IPS-20b (cell line): ENCODE results near the gene TMEM248.
"Not testable (repeated sequence)": the region's sequence is repeated elsewhere in the genome, so short reads cannot be mapped to it uniquely, and the experiment has no call there.

ENCODE experiments used
- H3K27ac ChIP-seq: one replicate; pipeline ENCODE4 v1.5.1; 2013; ENCODE audit warnings: low read length
- H3K27me3 ChIP-seq: 2 replicates; pipeline ENCODE4 v1.6.1; 2013; ENCODE audit warnings: mild to moderate bottlenecking, low read length, inconsistent platforms; ENCODE audit not compliant: insufficient read depth
- H3K36me3 ChIP-seq: 2 replicates; pipeline ENCODE4 v1.6.1; 2013; ENCODE audit warnings: low read depth, mild to moderate bottlenecking, inconsistent platforms, low read length, moderate library complexity; ENCODE audit not compliant: insufficient read depth
- H3K4me1 ChIP-seq: 2 replicates; pipeline ENCODE4 v1.6.1; 2013; ENCODE audit warnings: mild to moderate bottlenecking, control low read depth, inconsistent platforms, low read length, moderate library complexity; ENCODE audit not compliant: insufficient read depth
- H3K4me3 ChIP-seq: 2 replicates; pipeline ENCODE4 v1.5.1; 2013; ENCODE audit warnings: mild to moderate bottlenecking, low read length, inconsistent platforms
- H3K9ac ChIP-seq: 2 replicates; pipeline ENCODE4 v1.6.1; 2013; ENCODE audit warnings: low read depth, mild to moderate bottlenecking, inconsistent platforms, low read length, moderate library complexity
- H3K9me3 ChIP-seq: 2 replicates; pipeline ENCODE4 v1.6.1; 2013; ENCODE audit warnings: mild to moderate bottlenecking, low read depth, low read length, inconsistent platforms; ENCODE audit not compliant: insufficient read depth

TMEM248 gene

GRCh38 chr7:66899552-66900280, 21.3 kb upstream of the TMEM248 start:
- Histone ChIP-seq H3K4me3 (no peak overlapping the region), H3K4me1 (no peaks in the 10 kb centered on the region), H3K9ac (no peak overlapping the region), H3K27ac (no peak overlapping the region), H3K36me3 (peaks cover 7% of the 10 kb centered on the region), H3K27me3 (no peaks in the 10 kb centered on the region), H3K9me3 (no peaks in the 10 kb centered on the region)

DNA sequence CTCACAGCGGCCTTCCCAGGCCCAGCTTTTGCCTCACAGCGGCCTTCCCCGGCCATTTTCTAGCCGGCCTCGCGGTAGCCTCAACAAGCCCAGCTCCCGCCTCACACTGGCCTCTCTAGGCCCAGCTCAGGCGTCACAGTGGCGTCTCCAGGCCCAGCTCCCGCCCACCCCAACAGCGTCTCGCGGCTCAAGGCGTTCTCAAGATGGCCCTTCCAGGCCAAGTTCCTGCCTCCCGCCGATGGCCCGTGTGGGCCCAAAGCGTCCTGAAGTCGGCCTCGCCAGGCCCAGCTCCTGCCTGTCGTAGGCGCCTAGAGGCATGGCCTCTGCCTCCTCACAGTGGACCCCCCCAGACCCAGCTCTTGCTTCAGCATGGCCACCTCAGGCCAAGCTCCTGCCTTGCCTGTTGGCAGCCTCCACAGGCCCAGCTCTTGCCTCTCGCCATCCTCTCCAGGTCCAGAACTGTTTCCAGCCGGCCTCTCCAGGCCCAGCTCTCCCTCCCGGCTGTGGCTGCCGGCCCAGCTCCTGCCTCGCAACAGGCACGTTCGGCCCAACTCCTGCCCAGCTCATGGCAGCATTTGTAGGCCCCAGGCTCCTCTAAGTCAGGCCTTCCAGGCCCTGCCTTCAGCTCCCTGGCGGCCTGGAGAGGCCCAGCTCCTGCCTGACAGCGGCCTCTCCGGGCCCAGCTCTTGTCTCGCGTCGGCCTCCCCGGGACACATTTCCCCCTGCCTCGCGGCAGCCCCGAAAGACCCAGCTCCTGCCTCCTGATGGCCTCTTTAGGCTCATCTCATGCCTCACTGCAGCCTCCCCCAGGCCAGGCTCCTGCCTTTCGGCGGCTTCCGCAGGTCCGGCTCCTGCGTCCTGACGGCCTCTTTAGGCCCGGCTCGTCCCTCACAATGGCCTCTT, 18.8 kb upstream of the TMEM248 start:
- H3K4me1 ChIP-seq: no peaks in the 10 kb centered on the region
- peaks cover 7% of the 10 kb centered on the region for H3K36me3 ChIP-seq
- no peak overlapping the region for H3K4me3 ChIP-seq
- H3K9ac ChIP-seq: no peak overlapping the region
- no peak overlapping the region for H3K27ac ChIP-seq
- H3K9me3 ChIP-seq: no peaks in the 10 kb centered on the region
- H3K27me3 ChIP-seq: no peaks in the 10 kb centered on the region

- H3K27me3 ChIP-seq: no peaks in the 10 kb centered on the region
- H3K36me3 ChIP-seq: peaks cover 7% of the 10 kb centered on the region
- no peaks in the 10 kb centered on the region for H3K9me3 ChIP-seq
- no peak overlapping the region for H3K27ac ChIP-seq
- H3K9ac ChIP-seq: no peak overlapping the region
- H3K4me1 ChIP-seq: no peaks in the 10 kb centered on the region
- no peak overlapping the region for H3K4me3 ChIP-seq
Observed at GRCh38 chr7:66902844-66903180, 18.2 kb upstream of the TMEM248 start.

DNA sequence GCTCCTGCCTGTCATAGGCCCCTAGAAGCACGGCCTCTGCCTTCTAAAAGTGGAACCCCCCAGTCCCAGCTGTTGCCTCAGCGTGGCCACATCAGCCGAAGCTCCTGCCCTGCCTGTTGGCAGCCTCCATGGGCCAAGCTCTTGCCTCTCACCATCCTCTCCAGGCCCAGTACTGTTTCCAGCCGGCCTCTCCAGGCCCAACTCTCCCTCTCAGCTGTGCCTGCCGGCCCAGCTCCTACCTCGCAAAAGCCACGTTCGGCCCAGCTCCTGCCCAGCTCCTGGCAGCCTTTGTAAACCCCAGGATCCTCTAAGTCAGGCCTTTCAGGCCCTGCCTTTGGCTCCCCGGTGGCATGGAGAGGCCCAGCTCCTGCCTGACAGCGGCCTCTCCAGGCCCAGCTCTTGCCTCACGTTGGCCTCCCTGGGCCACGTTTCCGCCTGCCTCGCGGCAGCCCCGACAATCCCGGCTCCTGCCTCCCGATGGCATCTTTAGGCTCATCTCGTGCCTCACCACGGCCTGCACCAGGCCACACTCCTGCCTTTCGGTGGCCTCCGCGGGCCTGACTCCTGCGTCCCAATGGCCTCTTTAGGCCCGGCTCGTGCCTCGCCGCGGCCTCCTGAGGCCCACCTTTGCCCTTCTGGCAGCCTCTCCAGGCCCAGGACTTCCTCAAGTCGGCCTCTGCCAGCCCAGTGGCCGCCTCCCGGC, 17.5 kb upstream of the TMEM248 start:
- Histone ChIP-seq H3K36me3 (peaks cover 7% of the 10 kb centered on the region), H3K4me3 (no peak overlapping the region), H3K27me3 (no peaks in the 10 kb centered on the region), H3K9me3 (no peaks in the 10 kb centered on the region), H3K4me1 (no peaks in the 10 kb centered on the region), H3K9ac (no peak overlapping the region), H3K27ac (no peak overlapping the region)

- no peaks in the 10 kb centered on the region for H3K27me3 ChIP-seq
- no peak overlapping the region for H3K4me3 ChIP-seq
- no peak overlapping the region for H3K27ac ChIP-seq
- H3K36me3 ChIP-seq: peaks cover 7% of the 10 kb centered on the region
- no peaks in the 10 kb centered on the region for H3K4me1 ChIP-seq
- H3K9me3 ChIP-seq: no peaks in the 10 kb centered on the region
- no peak overlapping the region for H3K9ac ChIP-seq
Observed at GRCh38 chr7:66904063-66904593, 16.9 kb upstream of the TMEM248 start.

- Histone ChIP-seq H3K27me3 (no peaks in the 10 kb centered on the region), H3K9ac (no peak overlapping the region), H3K4me3 (no peak overlapping the region), H3K9me3 (no peaks in the 10 kb centered on the region), H3K36me3 (peaks cover 7% of the 10 kb centered on the region), H3K4me1 (no peaks in the 10 kb centered on the region), H3K27ac (no peak overlapping the region)
Observed at GRCh38 chr7:66905278-66905677, 15.7 kb upstream of the TMEM248 start.

DNA sequence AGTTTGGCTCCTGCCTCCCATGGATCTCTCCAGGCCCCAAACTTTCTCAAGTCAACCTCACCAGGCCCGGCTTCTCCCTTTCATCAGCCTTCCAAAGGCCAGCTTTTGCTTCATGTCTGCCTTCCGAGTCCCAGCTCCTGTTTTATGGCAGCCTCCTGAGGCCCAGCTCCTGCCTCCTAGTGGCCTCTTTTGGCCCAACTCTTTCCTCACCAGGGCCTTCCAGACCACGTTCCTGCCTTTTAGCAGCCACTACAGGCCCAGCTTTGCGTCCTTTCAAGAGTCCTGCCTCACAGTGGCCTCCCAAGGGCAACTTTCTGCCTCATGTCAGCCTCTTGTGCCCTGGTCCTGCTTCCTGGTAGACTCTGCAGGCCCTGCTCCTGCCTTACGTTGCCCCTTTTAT, 15.3 kb upstream of the TMEM248 start:
- Histone ChIP-seq H3K9ac (no peak overlapping the region), H3K9me3 (no peaks in the 10 kb centered on the region), H3K36me3 (peaks cover 7% of the 10 kb centered on the region)

DNA sequence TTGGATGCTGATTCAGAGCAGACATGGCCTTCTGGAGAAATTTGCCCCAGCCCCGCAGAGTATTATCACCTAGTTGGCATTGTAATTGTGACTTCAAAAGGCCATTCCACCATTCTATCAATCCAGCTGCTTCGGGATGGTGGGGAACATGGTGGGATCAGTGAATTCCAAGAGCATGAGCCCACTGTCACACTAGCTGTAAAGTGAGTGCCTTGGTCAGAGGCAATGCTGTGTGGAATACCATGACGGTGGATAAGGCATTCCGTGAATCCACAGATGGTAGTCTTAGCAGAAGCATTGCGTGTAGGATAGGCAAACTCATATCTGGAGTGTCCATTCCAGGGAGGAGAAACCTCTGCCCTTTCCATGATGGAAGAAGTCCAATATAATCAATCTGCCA, 13.3 kb upstream of the TMEM248 start:
- H3K9ac ChIP-seq: no peak overlapping the region
- no peak overlapping the region for H3K27ac ChIP-seq
- H3K4me1 ChIP-seq: no peaks in the 10 kb centered on the region
- no peaks in the 10 kb centered on the region for H3K27me3 ChIP-seq
- no peaks in the 10 kb centered on the region for H3K36me3 ChIP-seq
- H3K4me3 ChIP-seq: no peak overlapping the region
- no peaks in the 10 kb centered on the region for H3K9me3 ChIP-seq

More for the DNA sequence above, 15.3 kb upstream of the TMEM248 start:
- Histone ChIP-seq H3K27ac (no peak overlapping the region), H3K4me1 (no peaks in the 10 kb centered on the region), H3K4me3 (no peak overlapping the region), H3K27me3 (no peaks in the 10 kb centered on the region)

GRCh38 chr7:66908598-66908997, 12.4 kb upstream of the TMEM248 start:
- not testable (repeated sequence) for H3K4me1 ChIP-seq, H3K27me3 ChIP-seq, H3K27ac ChIP-seq, H3K36me3 ChIP-seq, H3K9ac ChIP-seq, H3K9me3 ChIP-seq, H3K4me3 ChIP-seq

DNA sequence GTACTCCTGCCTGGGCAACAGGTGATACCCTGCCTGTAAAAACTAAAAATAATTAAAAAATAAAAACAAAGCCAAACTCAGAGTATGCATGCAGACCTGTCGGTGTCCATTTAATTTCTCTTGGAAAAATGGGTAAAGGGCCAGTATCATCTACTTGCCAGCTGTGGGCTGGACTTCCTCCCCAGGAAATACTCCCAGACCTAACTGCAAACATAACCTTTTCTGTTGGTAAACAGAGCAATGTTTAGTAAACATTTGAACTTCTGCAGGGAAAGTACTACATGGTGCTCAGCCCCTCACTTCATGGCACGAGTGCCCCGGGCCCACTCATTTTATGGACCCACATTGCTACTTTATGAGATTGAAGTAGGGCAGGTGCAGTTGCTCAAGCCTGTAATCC, 10.2 kb upstream of the TMEM248 start:
- Histone ChIP-seq H3K36me3 (no peaks in the 10 kb centered on the region), H3K9me3 (no peaks in the 10 kb centered on the region), H3K4me1 (no peaks in the 10 kb centered on the region), H3K27ac (no peak overlapping the region), H3K9ac (no peak overlapping the region), H3K4me3 (no peak overlapping the region), H3K27me3 (no peaks in the 10 kb centered on the region)

DNA sequence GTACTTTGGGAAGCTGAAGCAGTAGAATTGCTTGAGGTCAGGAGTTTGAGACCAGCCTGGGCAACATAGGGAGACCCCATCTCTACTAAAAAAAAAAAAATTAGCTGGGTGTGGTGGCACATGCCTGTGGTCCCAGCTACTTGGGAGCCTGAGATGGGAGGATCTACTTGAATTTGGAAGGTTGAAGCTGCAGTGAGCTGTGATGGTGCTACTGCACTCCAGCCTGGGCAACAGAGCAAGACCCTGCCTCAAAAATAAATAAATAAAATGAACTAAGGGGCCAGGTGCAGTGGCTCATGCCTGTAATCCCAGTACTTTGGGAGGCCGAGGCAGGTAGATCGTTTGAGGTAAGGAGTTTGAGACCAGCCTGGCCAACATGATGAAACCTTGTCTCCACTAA, 9.8 kb upstream of the TMEM248 start:
- H3K9me3 ChIP-seq, H3K4me1 ChIP-seq, H3K36me3 ChIP-seq, H3K27ac ChIP-seq, H3K27me3 ChIP-seq, H3K4me3 ChIP-seq, H3K9ac ChIP-seq: not testable (repeated sequence)
